HG03342 (cell line): Measurements from ENCODE around the gene KRTAP10-11.
"Not testable (repeated sequence)": the region's sequence is repeated elsewhere in the genome, so short reads cannot be mapped to it uniquely, and the experiment has no call there.

Source experiments
- ATAC-seq: cut with Tn5 transposase; IDR thresholded peaks from one replicate; pipeline ENCODE4 v1.9.1; 2021; ENCODE audit warnings: mild to moderate bottlenecking, moderate library complexity; ENCODE audit not compliant: unreplicated experiment

Gene KRTAP10-11, protein sequence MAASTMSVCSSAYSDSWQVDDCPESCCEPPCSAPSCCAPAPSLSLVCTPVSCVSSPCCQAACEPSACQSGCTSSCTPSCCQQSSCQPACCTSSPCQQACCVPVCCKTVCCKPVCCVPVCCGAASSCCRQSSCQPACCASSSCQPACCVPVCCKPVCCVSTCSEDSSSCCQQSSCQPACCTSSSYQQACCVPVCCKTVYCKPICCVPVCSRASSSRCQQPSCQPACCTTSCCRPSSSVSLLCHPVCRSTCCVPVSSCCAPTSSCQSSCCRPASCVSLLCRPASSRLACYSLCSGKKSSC

DNA sequence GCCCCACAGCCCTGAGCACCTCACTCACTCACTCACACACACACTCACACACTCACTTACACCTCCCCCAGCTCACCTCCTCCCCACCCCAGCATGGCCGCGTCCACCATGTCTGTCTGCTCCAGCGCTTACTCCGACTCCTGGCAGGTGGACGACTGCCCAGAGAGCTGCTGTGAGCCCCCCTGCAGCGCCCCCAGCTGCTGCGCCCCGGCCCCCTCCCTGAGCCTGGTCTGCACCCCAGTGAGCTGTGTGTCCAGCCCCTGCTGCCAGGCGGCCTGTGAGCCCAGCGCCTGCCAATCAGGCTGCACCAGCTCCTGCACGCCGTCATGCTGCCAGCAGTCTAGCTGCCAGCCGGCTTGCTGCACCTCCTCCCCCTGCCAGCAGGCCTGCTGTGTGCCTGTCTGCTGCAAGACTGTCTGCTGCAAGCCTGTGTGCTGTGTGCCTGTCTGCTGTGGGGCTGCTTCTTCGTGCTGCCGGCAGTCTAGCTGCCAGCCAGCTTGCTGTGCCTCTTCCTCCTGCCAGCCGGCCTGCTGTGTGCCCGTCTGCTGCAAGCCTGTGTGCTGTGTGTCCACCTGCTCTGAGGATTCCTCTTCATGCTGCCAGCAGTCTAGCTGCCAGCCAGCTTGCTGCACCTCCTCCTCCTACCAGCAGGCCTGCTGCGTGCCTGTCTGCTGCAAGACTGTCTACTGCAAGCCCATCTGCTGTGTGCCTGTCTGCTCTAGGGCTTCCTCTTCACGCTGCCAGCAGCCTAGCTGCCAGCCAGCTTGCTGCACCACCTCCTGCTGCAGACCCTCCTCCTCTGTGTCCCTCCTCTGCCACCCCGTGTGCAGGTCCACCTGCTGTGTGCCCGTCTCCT, at the start of gene KRTAP10-11:
Gene KRTAP10-11 (plus strand): TSS at position 49 of the 856 bp plus-strand sequence. CDS start 45 bp downstream, at position 94.
- not testable (repeated sequence) for ATAC-seq

DNA sequence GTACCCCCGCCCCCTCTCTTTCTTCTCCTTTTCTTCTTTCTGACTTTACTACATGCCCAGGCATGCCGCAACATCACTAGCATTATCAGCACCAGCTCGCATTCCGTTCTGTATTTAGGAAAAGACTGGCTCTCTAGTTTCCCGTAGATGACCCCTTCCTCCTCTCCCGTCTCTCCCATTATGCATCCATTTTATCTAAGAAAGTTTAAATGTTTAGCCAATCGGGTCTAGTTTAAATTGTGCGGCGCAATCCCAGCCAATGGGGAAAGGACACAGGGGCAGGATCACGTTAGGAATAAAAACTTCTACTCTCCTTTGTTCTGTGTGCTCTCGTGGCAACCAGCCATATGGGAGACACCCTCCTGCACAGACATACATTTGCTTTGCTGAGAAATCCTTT, 48.2 kb upstream of the KRTAP10-11 start:
- ATAC-seq: no peak

DNA sequence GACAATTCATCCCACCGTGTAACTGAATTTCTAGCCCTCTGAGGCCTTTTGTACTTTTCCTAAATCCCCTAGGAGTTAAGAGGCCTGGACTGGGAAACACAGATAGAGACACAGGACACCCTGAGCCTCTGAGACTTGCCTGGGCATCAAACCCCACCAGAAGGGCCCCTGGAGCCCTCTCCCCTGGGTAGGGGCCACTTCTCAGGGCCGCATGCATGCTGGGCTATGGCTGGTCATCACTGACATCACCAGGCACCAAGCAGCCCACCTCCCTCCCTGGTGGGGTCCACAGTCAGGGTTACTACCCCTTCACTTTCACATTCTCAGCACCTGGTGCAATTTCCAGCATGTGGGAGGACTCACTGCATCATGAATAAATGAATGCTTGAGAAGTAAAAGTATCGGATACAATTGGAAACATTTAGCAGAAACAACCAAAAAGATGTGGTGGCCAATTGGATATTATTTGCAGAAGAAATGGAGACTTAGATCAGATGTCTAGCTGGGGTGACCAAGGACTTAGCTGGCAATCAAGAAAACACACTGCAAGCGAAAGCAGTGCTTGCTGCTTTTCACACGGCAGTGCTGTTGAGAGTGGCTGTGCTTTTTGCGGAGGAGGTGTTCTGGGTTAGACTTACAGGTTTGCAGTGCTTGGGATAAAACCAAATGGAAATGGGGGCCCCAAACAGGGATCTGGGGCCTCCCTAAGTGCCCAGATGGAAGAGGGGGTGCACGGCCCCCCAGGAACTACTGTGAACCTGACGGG, 46.8 kb upstream of the KRTAP10-11 start:
- ATAC-seq: no peak

DNA sequence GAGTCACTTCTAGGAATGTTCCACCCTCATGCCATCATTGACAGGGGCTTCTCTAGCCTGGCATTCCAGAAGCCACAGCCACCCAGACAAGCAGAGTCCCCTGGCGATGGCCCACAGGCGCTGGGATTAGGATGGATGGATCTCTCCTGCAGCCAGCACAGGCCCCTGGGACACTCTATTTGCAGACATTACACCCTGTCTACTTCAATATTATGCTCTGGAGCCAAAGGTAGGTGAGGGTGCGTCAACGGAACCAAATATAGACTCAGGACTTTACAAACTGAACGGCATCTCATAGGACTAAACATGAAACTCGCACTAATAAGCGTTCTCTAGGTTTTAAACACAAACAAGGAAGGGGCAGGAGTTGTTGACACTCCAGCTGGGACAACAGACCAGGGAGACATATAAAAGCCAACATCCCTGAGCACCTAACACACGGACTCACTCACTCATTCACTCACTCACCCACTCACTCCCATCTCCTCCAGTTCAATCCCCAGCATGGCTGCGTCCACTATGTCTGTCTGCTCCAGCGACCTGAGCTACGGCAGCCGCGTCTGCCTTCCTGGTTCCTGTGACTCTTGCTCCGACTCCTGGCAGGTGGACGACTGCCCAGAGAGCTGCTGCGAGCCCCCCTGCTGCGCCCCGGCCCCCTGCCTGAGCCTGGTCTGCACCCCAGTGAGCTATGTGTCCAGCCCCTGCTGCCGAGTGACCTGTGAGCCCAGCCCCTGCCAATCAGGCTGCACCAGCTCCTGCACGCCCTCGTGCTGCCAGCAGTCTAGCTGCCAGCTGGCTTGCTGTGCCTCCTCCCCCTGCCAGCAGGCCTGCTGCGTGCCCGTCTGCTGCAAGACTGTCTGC, 45.9 kb upstream of the KRTAP10-11 start, which contains the start of gene KRTAP10-7:
Gene KRTAP10-7 (plus strand): TSS at position 480 of the 861 bp plus-strand sequence. CDS start 25 bp downstream, at position 505.
- not testable (repeated sequence) for ATAC-seq

DNA sequence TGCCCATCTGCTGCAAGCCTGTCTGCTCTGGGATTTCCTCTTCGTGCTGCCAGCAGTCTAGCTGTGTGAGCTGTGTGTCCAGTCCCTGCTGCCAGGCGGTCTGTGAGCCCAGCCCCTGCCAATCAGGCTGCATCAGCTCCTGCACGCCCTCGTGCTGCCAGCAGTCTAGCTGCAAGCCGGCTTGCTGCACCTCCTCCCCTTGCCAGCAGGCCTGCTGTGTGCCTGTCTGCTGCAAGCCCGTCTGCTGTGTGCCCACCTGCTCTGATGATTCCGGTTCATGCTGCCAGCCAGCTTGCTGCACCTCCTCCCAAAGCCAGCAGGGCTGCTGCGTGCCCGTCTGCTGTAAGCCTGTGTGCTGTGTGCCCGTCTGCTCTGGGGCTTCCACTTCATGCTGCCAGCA, 45.1 kb upstream of the KRTAP10-11 start:
- not testable (repeated sequence) for ATAC-seq

DNA sequence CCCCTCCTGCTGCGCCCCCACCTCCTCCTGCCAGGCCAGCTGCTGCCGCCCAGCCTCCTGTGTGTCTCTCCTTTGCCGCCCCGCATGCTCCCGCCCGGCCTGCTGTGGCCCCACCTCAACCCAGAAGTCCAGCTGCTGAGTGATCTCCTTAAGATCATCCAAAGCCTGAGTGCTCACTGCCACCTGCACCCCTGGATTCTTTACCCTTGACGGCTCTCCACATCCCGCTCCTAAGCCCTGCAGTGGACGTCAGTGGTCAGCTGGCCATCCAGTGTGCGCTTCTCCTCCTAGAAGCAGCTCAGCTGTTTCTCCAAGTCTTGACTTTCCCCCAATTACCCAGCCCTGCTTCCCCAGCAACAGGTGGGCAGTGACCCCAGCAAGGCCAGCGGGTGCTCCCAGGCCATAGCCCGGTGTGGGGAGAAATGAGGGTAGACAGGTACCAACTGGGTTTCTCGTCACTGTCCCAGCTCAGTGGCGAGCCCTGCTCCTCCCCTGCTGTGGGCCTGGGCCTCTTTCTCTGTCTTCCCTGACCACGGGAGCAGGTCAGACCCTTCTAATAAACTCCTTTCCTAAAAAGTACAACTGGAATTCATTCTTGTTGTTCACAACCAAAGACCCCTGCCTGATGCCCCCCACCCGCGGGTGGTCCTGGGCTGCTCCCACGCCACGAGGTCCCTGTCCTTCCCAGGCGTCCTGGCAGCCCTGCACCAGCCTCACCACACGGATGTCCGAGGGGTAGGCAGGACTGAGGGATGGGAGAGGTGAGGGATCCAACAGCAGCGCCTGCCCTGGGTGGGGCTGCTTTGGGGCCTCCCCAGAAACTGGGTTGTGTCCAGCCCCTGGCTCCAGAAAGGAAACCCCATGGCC, 44.4 kb upstream of the KRTAP10-11 start:
- ATAC-seq: no peak

DNA sequence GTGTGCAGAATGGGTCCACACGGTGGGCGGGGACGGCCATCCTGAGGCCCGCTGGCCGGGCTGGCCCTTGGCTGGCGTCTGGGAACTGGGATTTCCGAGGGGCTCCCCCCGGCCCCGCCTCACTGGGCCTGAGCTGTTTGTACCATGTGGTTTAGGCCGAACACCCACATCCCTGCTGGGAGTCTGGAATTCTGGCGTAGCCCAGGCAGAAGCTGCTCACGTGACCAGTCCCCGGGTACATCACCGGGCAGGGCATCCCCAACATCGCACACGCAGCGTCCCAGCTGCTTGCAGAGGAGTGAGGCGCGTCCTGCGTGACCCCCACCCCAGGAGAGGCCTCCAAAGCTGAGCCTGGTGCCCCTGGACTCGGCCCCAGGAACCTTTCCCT, 43.8 kb upstream of the KRTAP10-11 start:
- ATAC-seq: no peak

DNA sequence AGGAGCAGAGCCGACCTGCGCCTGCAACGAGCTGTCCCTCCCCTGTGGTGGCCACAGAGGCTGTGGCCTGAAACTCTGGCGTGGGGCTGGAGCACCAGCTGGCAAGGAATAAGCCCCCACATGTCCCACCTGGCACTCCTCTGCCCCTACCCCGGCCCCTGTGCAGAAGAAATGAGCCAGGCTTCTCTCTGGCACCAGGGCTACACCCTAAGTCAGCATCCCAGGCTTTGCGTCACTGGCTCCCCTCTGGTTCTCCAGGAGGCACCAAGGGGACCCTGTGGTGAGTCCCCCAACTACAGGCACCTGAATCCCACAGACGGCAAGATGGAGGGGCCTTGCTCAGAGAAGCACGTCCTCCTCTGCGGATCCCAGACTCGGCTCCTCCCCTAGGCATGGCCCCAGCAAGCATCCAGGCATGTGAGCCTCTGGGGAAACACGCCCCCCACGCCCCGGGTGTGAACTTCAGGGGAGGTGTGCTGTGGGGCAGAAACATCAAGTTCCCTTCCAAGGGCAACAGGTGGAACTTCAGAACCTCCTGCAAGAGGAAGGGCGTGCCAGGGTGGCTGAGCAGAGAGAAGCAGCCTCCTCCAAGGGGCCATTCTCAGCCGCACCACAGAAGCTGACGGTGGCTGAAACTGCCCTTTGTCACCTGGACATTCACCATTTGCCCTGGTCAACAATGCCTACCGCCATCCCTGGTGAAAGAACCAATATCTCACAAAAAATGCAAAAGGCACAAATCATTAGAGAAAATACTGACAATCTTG, 42.9 kb upstream of the KRTAP10-11 start:
- no peak for ATAC-seq

DNA sequence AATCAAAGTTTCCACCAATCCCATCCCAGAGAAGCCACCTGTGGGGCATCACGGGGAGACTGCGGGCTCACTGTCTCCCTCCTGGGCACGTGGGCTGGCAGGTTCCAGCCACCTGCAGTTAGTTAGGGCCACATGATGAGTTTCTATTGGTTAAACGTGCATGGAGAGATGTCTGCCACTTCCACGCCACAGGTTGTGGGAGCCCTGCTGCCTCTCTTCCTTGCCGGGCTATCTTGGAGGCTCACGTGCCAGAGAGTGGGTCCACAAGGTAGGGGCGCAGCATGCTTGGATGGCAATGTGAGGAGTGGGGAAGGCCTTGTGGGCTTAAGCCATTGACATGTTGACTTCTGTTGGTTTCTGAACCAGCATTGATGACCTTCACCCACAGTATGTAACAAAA, 42.3 kb upstream of the KRTAP10-11 start:
- no peak for ATAC-seq

DNA sequence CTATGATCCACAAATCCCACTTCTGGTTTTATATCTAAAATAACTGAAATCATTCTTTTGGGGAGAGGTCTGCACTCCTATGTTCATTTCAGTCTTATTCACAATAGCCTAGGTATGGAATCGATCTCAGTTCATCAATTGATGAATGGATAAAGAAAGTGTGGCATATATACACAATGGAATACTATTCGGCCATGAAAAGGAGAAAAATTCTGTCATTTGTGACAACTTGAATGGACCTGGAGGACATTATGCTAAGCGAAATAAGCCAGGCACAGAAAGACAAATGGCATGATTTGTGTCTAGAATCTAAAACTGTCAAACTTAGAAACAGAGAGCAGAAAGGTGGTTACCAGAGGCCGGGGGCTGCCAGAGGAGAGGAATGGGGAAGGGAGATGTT, 39.7 kb upstream of the KRTAP10-11 start:
- no peak for ATAC-seq

DNA sequence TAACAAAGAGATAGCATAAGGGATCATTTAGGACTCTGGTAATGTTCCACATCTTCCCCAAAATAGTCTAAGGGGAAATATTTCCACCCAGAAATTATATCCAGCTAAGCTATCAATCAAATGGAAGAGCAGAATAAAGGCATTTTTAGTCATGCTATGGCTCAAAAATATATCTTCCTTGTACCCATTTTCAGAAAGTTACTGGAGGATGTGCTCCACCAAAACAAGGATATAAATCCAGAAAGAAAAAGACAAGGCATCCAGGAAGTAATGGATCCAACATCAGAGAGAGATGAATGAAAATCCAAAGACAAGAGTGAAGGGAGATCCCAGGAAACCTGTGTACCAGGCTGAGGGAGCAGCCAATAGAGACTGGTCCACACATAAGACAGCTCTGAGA, 37.0 kb upstream of the KRTAP10-11 start:
- ATAC-seq: no peak

DNA sequence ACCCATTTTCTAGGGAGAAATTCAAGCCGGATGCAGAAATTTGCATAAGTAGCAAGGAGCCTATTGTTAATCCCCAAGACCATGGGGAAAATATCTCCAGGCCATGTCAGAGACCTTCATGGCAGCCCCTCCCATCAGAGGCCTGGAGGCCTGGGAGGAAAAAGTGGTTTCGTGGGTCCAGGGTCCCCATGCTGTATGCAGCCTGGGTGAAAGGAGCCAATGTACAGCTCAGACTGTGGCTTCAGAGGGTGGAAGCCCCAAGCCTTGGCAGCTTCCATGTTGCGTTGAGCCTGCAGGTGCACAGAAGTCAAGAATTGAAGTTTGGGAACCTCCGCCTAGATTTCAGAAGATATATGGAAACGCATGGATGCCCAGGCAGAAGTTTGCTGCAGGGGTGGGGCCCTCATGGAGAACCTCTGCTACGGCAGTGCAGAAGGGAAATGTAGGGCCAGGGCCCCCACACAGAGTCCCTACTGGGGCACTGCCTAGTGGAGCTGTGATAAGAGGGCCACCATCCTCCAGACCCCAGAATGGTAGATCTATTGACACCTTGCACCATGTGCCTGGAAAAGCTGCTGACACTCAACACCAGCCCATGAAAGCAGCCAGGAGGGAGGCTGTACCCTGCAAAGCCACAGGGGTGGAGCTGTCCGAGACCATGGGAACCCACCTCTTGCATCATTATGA, 35.9 kb upstream of the KRTAP10-11 start:
- not testable (repeated sequence) for ATAC-seq

DNA sequence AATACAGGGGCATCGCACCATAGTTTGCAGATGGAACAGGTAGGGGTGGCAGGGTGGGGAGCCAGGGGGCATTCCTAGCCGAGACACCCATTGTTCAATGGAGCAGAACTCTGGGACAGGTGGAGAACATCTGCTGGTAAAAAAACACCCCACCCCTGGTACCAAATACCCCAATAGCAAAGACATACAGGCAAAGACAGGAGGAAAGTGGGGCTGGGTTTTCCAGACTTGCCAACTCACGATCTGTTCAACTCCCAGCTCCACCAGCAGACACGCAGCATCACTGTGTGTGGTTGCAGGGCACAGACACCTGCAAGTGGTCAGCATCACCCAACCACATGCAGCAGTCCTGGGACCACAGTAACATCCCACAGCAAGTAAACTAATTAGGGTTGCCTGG, 34.7 kb upstream of the KRTAP10-11 start:
- ATAC-seq: no peak

DNA sequence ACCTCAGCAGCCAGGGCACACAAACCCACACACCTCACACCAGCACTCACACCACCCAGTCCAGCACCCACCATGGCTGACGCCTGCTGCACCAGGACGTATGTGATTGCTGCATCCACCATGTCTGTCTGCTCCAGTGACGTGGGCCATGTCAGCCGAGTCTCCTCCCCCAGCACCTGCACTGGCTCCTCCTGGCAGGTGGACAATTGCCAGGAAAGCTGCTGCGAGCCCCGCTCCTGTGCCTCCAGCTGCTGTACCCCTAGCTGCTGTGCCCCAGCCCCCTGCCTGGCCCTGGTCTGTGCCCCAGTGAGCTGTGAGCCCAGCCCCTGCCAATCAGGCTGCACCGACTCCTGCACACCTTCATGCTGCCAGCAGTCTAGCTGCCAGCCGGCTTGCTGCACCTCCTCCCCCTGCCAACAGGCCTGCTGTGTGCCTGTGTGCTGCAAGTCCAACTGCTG, 34.2 kb upstream of the KRTAP10-11 start, which contains the start of gene KRTAP10-8:
Gene KRTAP10-8 (plus strand): TSS at position 51 of the 458 bp plus-strand sequence. CDS start 22 bp downstream, at position 73.
- ATAC-seq: no peak

DNA sequence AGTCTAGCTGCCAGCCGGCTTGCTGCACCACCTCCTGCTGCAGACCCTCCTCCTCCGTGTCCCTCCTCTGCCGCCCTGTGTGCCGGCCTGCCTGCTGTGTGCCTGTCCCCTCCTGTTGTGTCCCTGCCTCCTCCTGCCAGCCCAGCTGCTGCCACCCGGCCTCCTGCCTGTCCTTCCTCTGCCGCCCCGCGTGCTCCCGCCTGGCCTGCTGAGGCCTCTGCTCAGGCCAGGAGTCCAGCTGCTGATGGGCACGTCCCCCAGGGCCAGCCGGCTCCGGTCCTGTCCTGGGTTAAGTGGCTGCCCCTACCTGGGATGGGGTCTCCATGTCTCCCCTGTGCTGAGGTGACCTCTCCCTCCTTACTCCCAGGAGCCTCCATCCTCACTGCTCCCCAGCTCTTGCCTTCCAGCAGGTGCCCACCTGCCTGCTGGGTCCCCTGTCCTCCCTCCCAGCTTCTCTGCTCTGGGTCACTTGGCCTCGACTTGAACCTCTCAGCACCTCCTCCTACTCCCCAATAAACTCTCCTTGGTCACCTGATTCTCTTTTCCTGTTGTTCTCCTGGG, 33.5 kb upstream of the KRTAP10-11 start:
- ATAC-seq: no peak

DNA sequence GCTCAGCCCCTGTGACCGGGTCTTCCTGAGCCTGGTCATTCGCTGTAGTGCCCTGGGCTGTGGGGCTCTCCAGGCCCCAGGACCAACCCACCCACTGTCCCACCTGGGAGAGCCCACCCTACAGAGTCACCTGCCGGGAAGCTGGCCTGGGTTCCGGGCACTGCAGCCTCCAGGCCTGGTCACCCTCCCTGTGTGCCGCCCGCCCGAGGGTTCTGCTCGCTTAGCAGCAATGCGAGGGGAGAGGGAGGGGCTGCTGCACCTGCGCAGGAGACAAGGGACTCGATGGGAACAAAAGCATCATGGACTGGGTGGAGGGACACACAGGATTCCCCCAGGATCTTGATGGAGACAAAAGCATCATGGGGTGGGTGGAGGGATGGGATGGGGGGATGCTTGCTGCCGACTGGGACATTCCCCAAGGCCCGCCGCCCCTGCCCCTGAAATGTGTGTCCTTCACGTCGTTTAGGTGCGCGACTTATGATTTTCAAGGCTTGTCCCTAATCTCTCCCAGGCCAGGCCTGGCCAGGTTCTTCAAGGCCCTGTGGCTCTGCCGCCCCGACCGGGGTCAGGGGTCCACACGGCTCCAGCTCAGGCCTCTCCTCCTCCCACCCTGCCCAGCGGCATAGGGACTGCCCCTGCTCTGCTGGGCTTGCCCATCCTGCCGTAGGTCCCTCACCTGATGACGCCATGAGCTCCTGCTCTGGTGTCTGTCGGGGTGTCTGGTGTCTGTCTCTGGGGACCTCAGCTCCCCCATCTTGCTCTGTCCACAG, 32.6 kb upstream of the KRTAP10-11 start:
- ATAC-seq: no peak

DNA sequence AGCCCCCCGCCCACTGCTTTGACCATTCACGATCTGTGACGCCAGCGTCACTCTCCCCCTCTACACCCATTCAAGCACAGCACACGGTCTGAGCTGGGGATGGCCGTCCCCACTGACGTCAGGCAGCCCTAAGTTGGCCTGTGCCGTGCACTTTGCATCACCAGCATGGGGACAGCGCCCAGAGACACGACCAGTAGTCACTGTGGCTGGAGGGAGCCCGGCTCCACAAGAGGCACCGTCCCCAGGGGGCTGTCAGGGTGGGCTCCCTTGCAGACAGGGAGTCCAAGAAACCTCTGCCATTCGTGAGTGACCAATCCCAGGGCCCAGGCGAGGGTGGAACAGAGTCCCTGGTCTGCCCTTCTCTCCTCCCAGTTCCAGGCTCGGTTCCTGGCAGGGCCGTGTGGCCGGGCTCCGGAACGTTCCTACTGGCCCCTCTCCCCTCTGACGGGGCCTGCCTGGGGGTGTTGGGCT, 32.0 kb upstream of the KRTAP10-11 start:
- ATAC-seq: no peak
